GM12891 (cell line): Measurements from ENCODE around the gene TLCD3A.
"Not testable (repeated sequence)": the region's sequence is repeated elsewhere in the genome, so short reads cannot be mapped to it uniquely, and the experiment has no call there.

Experiments used
- DNase-seq: peaks from one replicate; pipeline ENCODE4 v3.0.0; 2011; ENCODE audit warnings: low spot score; ENCODE audit not compliant: insufficient read length
- FAIRE-seq: peaks from 2 replicates; lab custom pipeline; 2011; peaks lifted over from hg19 to GRCh38; lab: Jason Lieb, UNC
- PAX5 ChIP-seq: IDR thresholded peaks from 2 replicates; pipeline ENCODE4 v1.6.1; 2011; ENCODE audit warnings: low read length, moderate library complexity, mild to moderate bottlenecking; ENCODE audit not compliant: insufficient read depth, severe bottlenecking
- POLR2A ChIP-seq: IDR thresholded peaks from 2 replicates; pipeline ENCODE4 v1.6.1; 2011; ENCODE audit warnings: low read depth, low read length, control low read depth
- POLR2AphosphoS5 ChIP-seq: IDR thresholded peaks from 2 replicates; pipeline ENCODE4 v1.6.1; 2011; ENCODE audit warnings: low read depth, low read length, control low read depth
- POU2F2 ChIP-seq: IDR thresholded peaks from 2 replicates; pipeline ENCODE4 v1.6.1; 2011; ENCODE audit warnings: low read depth, mild to moderate bottlenecking, control low read depth, low read length, moderate library complexity
- SPI1 ChIP-seq: IDR thresholded peaks from 2 replicates; pipeline ENCODE4 v1.6.1; 2011; ENCODE audit warnings: low read depth, low read length, control low read depth
- TAF1 ChIP-seq: IDR thresholded peaks from 2 replicates; pipeline ENCODE4 v1.6.1; 2011; ENCODE audit warnings: low read depth, low read length, control low read depth

TLCD3A gene

DNA sequence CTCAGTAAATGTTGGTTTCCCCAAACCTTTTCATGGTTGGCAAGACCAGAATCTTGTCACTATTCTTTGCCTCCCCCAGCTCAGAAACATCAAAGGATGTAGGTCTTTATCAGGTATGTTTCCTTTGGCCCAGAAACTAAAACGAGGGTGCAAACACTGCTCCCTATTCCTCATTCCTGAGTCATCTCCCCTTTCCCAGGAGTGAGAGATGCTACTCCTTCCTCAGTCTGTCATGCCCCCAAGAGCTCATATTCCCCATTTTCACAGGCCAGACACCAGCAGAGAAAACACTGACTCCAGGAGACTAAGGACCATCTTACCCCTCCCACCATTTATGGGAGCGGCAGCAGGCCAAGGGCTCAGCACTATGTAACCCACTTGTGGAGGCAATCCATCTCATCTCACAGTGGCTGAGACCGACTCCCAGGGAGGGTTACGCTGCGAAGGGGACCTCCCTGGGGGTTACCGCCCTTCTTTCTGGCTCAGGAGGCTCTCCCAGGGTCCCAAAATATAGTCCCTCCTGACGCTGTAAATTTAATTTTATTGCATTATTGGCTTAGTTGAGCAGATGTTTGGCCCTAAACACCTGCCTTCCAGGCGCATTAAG, 18.1 kb downstream of the TLCD3A start:
- FAIRE-seq = no peak
- DNase-seq = no peak
- TF ChIP-seq POU2F2 (no peak), TAF1 (no peak), PAX5 (no peak), POLR2AphosphoS5 (no peak), POLR2A (no peak), SPI1 (no peak)

DNA sequence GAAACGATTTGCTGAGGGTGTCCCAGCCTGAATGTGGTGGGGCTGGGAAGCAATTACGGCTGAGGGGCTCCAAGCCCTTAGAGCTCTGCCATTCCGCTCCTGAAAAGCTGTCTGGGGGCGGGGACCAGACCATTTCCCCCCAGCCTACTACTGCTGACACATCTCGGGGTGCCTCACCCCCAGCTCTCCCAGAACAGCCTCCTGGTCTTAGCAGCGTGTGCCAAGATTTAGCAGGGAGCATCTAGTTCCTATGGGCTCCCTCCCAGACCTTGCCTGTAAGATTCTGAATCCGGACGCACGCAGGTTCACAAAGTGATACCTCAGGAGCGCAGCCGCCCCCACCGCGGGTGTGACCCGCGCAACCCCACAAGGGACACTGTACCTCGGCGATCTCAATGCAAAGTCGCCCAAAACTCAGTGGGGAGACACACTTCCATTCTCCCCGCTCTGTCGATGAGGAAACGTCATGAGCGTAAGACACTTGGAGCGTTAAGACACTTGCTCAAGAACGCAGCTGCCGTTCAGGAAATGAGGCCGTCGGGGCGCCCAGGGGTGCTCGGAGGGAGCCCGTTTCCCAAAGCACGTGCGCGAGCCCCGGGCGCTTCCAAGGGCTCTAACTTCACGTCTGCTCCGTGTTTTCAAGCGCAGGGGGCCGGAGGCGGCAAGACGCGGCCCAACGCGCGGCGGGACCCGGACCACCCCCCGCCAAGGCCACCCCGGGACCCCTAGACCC, 19.0 kb downstream of the TLCD3A start:
- FAIRE-seq = peak; percentile 62
- peak; percentile 34; the same call in 1 of the 2 replicates for TF ChIP-seq TAF1
- no peak for TF ChIP-seq POU2F2
- no peak for TF ChIP-seq POLR2AphosphoS5
- TF ChIP-seq SPI1 = no peak
- no peak for TF ChIP-seq PAX5
- DNase-seq = peak; percentile 48

DNA sequence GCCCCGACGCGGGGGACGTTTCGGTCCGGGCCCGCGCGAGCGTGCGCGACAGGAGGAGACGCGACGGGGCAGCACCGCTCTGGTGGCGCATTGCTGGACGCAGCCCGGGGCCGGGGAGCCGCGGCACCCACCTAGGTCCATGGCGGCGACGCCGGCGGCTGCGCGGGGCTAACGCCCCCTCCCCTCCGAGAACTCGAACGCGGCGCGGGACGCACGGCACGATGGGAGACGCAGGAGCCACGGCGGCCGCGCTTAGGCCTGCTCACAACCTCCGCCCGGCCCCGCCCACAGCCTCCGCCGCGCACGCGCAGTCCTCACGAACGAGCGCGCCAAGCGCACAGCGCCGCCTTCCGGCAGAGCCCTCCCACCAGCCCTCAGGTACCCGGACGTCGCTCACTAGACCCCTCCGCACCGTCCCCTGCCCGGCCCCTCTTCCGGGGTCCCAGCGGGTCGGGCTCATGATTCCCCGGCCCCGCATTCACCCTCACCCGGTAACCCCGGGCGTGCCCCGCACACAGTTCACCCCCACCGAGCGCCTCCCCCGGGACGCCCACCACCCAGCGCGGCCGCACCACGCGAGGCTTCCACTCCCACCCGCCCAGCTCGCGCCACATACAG, 19.7 kb downstream of the TLCD3A start, which contains the start of gene GEMIN4:
GEMIN4 (minus strand) TSS at position 263 of the 618 bp plus-strand sequence; CDS start at position 141, 122 bp downstream.
- peak; percentile 99 for FAIRE-seq
- peak; percentile 96 for DNase-seq
- no peak for TF ChIP-seq POU2F2
- no peak for TF ChIP-seq PAX5
- TF ChIP-seq SPI1 = no peak
- peak; percentile 71 for TF ChIP-seq POLR2AphosphoS5
- TF ChIP-seq TAF1 = peak; percentile 63; the same call in 1 of the 2 replicates
- TF ChIP-seq POLR2A = peak; percentile 73

DNA sequence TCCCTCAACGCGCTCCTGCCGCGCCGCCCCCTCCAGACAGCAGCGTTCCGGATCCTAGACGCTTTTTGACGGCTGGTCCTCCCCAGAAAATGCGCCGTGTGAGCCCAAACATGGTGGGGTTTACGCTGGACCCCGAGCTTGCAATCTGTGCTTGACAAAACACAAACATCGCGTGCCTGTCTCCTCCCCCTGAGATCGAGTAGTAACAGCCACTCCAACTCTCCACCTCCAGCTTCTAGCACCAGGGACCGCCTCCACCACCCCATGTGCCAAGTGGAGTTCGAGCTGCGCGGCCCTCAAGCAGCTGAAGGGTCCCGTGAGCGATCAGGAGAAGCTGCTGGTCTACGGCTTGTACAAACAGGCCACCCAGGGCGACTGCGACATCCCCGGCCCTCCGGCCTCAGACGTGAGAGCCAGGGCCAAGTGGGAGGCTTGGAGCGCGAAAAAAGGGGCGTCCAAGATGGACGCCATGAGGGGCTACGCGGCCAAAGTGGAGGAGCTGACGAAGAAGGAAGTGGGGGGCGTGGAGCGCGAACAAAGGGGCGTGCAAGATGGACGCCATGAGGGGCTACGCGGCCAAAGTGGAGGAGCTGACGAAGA, 20.3 kb downstream of the TLCD3A start:
- peak; percentile 28 for FAIRE-seq
- no peak for TF ChIP-seq SPI1
- no peak for TF ChIP-seq PAX5
- TF ChIP-seq POLR2A = no peak
- no peak for TF ChIP-seq POU2F2
- TF ChIP-seq POLR2AphosphoS5 = no peak
- no peak for TF ChIP-seq TAF1
- DNase-seq = peak; percentile 70

DNA sequence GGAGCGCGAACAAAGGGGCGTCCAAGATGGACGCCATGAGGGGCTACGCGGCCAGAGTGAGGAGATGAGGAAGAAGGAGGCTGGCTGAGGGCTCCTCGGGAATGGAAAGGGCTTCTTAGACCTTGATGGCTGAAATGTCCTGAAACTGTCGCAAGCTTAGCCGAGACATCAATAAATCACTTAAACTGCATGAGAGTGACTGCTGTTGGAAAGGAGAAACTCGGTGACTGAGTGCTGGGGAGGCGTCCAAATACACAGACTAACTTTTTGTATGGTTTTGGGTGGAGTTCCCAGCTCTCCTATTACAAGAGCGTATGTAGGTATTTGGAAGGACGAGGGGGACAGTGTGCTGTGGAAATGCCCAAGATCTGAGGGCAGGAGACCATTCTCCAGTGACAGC, 21.0 kb downstream of the TLCD3A start:
- TF ChIP-seq POU2F2 (no peak), TAF1 (no peak), POLR2A (no peak), SPI1 (no peak), POLR2AphosphoS5 (no peak), PAX5 (no peak)
- FAIRE-seq = no peak

DNA sequence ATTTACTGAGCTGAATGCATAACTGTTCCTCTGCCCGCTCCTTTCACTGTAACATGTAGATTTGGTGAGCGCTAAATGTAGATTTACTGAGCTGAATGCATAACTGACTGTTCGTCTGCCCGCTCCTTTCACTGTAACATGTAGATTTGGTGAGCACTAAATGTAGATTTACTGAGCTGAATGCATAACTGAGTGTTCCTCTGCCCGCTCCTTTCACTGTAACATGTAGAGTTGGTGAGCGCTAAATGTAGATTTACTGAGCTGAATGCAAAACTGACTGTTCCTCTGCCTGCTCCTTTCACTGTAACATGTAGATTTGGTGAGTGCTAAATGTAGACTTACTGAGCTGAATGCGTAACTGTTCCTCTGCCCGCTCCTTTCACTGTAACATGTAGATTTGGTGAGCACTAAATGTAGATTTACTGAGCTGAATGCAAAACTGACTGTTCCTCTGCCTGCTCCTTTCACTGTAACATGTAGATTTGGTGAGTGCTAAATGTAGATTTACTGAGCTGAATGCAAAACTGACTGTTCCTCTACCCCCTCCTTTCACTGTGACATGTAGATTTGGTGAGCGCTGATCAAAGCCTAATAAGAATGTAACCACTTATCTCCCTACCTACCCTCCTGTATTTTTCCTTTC, 23.0 kb downstream of the TLCD3A start:
- FAIRE-seq = peak; percentile 47
- DNase-seq = not testable (repeated sequence)

More for the DNA sequence above, 21.0 kb downstream of the TLCD3A start:
- no peak for DNase-seq

DNA sequence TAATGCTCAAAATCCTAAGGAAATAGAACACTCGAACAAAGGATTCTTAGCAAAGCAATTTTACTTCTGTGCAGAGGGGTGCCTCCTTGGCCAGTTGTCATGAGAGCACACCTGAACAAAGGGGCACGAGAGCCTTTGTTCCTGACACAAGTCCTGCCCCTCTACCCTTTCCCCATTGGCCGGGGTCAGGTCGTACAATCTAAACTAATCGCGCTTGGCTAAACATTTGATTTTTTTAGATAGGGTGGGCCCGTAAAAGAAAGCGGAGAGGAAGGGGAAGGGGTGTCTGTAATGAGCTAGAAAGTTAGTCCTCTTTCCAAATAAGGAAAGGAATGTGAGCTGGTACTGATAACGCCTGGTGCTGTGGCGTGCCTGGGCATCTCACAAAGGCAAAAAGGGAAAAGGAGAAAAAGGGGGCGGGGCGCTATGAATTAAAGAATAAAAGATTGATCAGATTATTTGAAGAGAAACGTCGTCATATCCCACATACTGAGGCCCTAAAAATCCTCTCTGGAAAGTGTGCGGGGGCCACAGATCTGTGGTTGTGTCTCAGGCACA, 23.7 kb downstream of the TLCD3A start:
- FAIRE-seq, DNase-seq: not testable (repeated sequence)

DNA sequence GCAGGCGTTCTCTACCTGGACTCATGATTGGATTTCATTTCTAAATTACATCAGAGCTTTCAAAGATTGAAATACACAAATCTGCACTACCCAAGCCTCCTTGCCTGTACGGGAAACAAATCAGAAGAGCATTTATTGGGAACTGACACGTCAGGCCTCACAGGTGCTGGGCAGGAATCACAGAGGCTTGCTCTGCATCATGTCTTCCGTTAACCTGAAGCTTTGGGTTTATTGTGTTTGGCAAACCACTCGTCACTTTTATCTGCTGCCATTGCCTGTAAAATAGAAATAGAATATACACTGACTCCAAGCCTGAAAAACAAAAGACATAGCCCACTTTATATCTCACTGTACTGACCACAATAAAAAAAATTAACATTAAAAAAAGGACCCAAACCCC, 27.6 kb downstream of the TLCD3A start:
- FAIRE-seq = no peak

DNA sequence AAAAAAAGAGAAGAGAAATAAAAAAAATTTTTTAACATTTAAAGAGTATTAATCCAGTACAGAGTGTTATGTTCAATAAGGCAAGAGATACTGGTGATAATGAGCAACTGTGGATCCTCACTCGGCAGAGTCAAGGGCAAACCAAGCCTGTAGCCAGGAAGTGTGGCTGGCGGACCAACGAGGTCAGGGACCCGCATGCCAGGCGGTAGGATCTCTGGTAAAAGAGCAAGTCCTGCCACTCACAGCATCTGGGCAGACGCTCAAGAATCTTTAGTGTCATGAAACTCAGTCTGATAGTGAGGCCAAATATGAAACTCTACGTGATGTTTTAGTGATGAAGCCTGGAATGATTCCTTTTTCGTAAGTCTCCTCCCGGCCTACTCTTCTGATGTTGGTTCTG, 28.0 kb downstream of the TLCD3A start:
- FAIRE-seq = no peak
- DNase-seq = no peak
- no peak for TF ChIP-seq PAX5
- no peak for TF ChIP-seq POLR2AphosphoS5
- no peak for TF ChIP-seq POU2F2
- no peak for TF ChIP-seq SPI1
- TF ChIP-seq TAF1 = no peak
- TF ChIP-seq POLR2A = no peak

More for the DNA sequence above, 27.6 kb downstream of the TLCD3A start:
- no peak for DNase-seq
- no peak for TF ChIP-seq PAX5
- no peak for TF ChIP-seq POLR2A
- TF ChIP-seq POLR2AphosphoS5 = no peak
- no peak for TF ChIP-seq POU2F2
- TF ChIP-seq TAF1 = no peak
- TF ChIP-seq SPI1 = no peak
